Kidney (tissue), 14 donors: ENCODE results near the gene LRRN4CL. TPM values are rescaled to one million over a fixed set of nuclear protein-coding genes. Genes with fewer than 3 reads are reported as not detected.

Source experiments
- DNase-seq, 5 donors: peaks; one replicate each; pipeline ENCODE4 v3.0.0-alpha.2; 2013 to 2020
- FAIRE-seq: peaks from 2 replicates; lab custom pipeline; 2012; peaks lifted over from hg19 to GRCh38; lab: Jason Lieb, UNC
- H3K27ac ChIP-seq, 2 donors: one replicate each; pipeline ENCODE4 v1.7.0; 2013; ENCODE audit warnings: low read depth in 2 of 2, low read length in 2 of 2, inconsistent platforms in 1 of 2
- H3K27me3 ChIP-seq: one replicate; pipeline ENCODE4 v1.7.1; 2013; ENCODE audit warnings: low read length, inconsistent platforms; ENCODE audit not compliant: control insufficient read depth, insufficient read depth
- H3K36me3 ChIP-seq, 3 donors: one replicate each; pipeline versions ENCODE4 v1.7.0 to v1.7.1; 2013; ENCODE audit warnings: low read length in 3 of 3, control low read depth in 1 of 3, inconsistent platforms in 1 of 3; ENCODE audit not compliant: insufficient read depth in 3 of 3, control insufficient read depth in 2 of 3
- H3K4me1 ChIP-seq, 3 donors: one replicate each; pipeline versions ENCODE4 v1.7.0 to v1.7.1; 2013; ENCODE audit warnings: low read length in 3 of 3, inconsistent platforms in 1 of 3, low read depth in 1 of 3; ENCODE audit not compliant: control insufficient read depth in 2 of 3, insufficient read depth in 2 of 3
- H3K4me3 ChIP-seq, 3 donors: one replicate each; pipeline versions ENCODE4 v1.7.0 to v1.8.1; 2013; ENCODE audit warnings: low read length in 3 of 3, control low read depth in 1 of 3, inconsistent platforms in 1 of 3
- H3K9ac ChIP-seq, 3 donors: one replicate each; pipeline versions ENCODE4 v1.7.0 to v1.7.1; 2013; ENCODE audit warnings: low read length in 3 of 3, control low read depth in 1 of 3, inconsistent platforms in 1 of 3
- H3K9me3 ChIP-seq, 3 donors: one replicate each; pipeline versions ENCODE4 v1.7.0 to v1.7.1; 2013; ENCODE audit warnings: low read length in 3 of 3, control low read depth in 1 of 3, inconsistent platforms in 1 of 3; ENCODE audit not compliant: control insufficient read depth in 2 of 3, insufficient read depth in 1 of 3
- intact Hi-C: fragments of 100-400 bp; cut with DNase I; formaldehyde crosslinking; loops from one replicate; pipeline ENCODE4 v1.11.1; 2022
- polyA plus RNA-seq: library from polyadenylated mRNA; stranded (reverse); fragments of 350-450 nt; fragmentation: Illumina TruSeq; extraction: RNeasy Lipid Tissue Mini Kit (QIAGEN cat#74804); gene quantifications from one replicate; pipeline ENCODE4 v1.2.3, GENCODE V29; 2014; ENCODE audit warnings: low read depth, low replicate concordance; ENCODE audit not compliant: insufficient read depth
- total RNA-seq: library from RNA; stranded (reverse); fragmentation: NEBNext Ultra II Directional; extraction: Animal tissue kit (Norgen Biotek cat#: 25700); gene quantifications from one replicate; pipeline ENCODE4 v1.2.1, GENCODE V29; 2021
- TF ChIP-seq, protein P1 (sequence below): IDR thresholded peaks from 3 replicates; pipeline ENCODE4 v1.5.1; 2012; ENCODE audit warnings: mild to moderate bottlenecking, moderate library complexity, borderline replicate concordance; ENCODE audit not compliant: insufficient read depth; ENCODE audit errors: extremely low read depth
- donor health status: control.
- donor health status: control.
- donor health status: control.
- donor health status: control.
- donor health status: control.
- donor health status: DM: yes; HTN: yes; CAD: no.
- donor health status: Normal renal cell carcinoma (clear cell type).

The LRRN4CL gene
- total and polyA plus RNA-seq, 2 donors from 2014 or later = 0.58 to 1.2 TPM

DNA sequence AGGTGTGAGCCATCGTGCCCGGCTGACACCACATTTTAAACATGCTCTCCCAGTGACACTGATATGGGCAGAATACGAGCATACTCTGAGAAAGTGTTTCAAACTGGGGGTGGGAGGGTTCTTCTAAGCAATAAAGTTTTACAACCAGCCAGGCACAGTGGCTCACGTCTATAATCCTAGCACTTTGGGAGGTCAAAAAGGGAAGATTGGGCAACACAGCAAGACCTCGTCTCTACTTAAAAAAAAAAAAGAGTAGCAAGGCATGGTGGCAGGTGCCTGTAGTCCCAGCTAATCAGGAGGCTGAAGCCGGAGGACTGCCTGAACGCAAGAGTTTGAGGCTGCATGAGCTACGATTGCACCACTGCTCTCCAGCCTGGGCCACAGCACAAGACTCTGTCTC is 45.1 kb downstream of the LRRN4CL start:
- intact Hi-C loops = no loop called here
- FAIRE-seq (no peak), DNase-seq (no peak)
- Histone ChIP-seq H3K27ac (no peak overlapping the region), H3K4me1 (peaks cover 0 to 13% (median 2%) of the 10 kb centered on the region in 3 donors), H3K4me3 (no peak overlapping the region), H3K36me3 (peaks cover 0 to 29% (median 2%) of the 10 kb centered on the region in 3 donors), H3K27me3 (no peaks in the 10 kb centered on the region), H3K9ac (no peak overlapping the region), H3K9me3 (no peaks in the 10 kb centered on the region)
- TF ChIP-seq, protein P1, sequence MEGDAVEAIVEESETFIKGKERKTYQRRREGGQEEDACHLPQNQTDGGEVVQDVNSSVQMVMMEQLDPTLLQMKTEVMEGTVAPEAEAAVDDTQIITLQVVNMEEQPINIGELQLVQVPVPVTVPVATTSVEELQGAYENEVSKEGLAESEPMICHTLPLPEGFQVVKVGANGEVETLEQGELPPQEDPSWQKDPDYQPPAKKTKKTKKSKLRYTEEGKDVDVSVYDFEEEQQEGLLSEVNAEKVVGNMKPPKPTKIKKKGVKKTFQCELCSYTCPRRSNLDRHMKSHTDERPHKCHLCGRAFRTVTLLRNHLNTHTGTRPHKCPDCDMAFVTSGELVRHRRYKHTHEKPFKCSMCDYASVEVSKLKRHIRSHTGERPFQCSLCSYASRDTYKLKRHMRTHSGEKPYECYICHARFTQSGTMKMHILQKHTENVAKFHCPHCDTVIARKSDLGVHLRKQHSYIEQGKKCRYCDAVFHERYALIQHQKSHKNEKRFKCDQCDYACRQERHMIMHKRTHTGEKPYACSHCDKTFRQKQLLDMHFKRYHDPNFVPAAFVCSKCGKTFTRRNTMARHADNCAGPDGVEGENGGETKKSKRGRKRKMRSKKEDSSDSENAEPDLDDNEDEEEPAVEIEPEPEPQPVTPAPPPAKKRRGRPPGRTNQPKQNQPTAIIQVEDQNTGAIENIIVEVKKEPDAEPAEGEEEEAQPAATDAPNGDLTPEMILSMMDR = no peak

Other genes with a start within 250 kb of the LRRN4CL start
- gene AHNAK, start 142.7 kb downstream of the LRRN4CL start, total RNA-seq = 700 TPM
- 36.6 TPM for gene AHNAK, start 142.7 kb downstream of the LRRN4CL start, polyA plus RNA-seq
- 1,136 TPM for gene EEF1G, start 115.6 kb downstream of the LRRN4CL start, total RNA-seq
- gene EEF1G, start 115.6 kb downstream of the LRRN4CL start, polyA plus RNA-seq = 1,809 TPM
- gene TUT1, start 98.0 kb downstream of the LRRN4CL start, total RNA-seq = 29.5 TPM
- gene TUT1, start 98.0 kb downstream of the LRRN4CL start, polyA plus RNA-seq = 18.7 TPM
- gene MTA2, start 87.7 kb downstream of the LRRN4CL start, total RNA-seq = 71.8 TPM
- gene MTA2, start 87.7 kb downstream of the LRRN4CL start, polyA plus RNA-seq = 34.4 TPM
- gene EML3, start 76.8 kb downstream of the LRRN4CL start, total RNA-seq = 83.3 TPM
- gene EML3, start 76.8 kb downstream of the LRRN4CL start, polyA plus RNA-seq = 35.0 TPM
- gene ROM1, start 76.3 kb downstream of the LRRN4CL start, total RNA-seq = 7.9 TPM
- 11.1 TPM for gene ROM1, start 76.3 kb downstream of the LRRN4CL start, polyA plus RNA-seq
- gene B3GAT3, start 67.5 kb downstream of the LRRN4CL start, total RNA-seq = 50.6 TPM
- gene B3GAT3, start 67.5 kb downstream of the LRRN4CL start, polyA plus RNA-seq = 66.2 TPM
- 309 TPM for gene GANAB, start 42.9 kb downstream of the LRRN4CL start, total RNA-seq
- gene GANAB, start 42.9 kb downstream of the LRRN4CL start, polyA plus RNA-seq = 110 TPM
- 21.2 TPM for gene INTS5, start 36.2 kb downstream of the LRRN4CL start, total RNA-seq
- gene INTS5, start 36.2 kb downstream of the LRRN4CL start, polyA plus RNA-seq = 11.2 TPM
- 44.5 TPM for gene C11orf98, start 24.3 kb downstream of the LRRN4CL start, total RNA-seq
- gene C11orf98, start 24.3 kb downstream of the LRRN4CL start, polyA plus RNA-seq = 138 TPM
- gene CSKMT, start 24.2 kb downstream of the LRRN4CL start, total RNA-seq = 12.1 TPM
- 8.2 TPM for gene CSKMT, start 24.2 kb downstream of the LRRN4CL start, polyA plus RNA-seq
- gene UQCC3, start 17.9 kb downstream of the LRRN4CL start, total RNA-seq = 7.6 TPM
- 24.8 TPM for gene UQCC3, start 17.9 kb downstream of the LRRN4CL start, polyA plus RNA-seq
- 7.9 TPM for gene LBHD1, start 17.3 kb downstream of the LRRN4CL start, total RNA-seq
- 5.3 TPM for gene LBHD1, start 17.3 kb downstream of the LRRN4CL start, polyA plus RNA-seq
- 89.2 TPM for gene UBXN1, start 10.5 kb downstream of the LRRN4CL start, total RNA-seq
- 139 TPM for gene UBXN1, start 10.5 kb downstream of the LRRN4CL start, polyA plus RNA-seq
- gene BSCL2, start 17.9 kb upstream of the LRRN4CL start, total RNA-seq = 93.2 TPM
- gene BSCL2, start 17.9 kb upstream of the LRRN4CL start, polyA plus RNA-seq = 249 TPM
- gene GNG3, start 18.1 kb upstream of the LRRN4CL start, total RNA-seq = not detected
- gene GNG3, start 18.1 kb upstream of the LRRN4CL start, polyA plus RNA-seq = 1.1 TPM
- gene HNRNPUL2, start 37.9 kb upstream of the LRRN4CL start, total RNA-seq = 49.0 TPM
- gene HNRNPUL2, start 37.9 kb upstream of the LRRN4CL start, polyA plus RNA-seq = 37.1 TPM
- 24.8 TPM for gene TTC9C, start 39.0 kb upstream of the LRRN4CL start, total RNA-seq
- 39.2 TPM for gene TTC9C, start 39.0 kb upstream of the LRRN4CL start, polyA plus RNA-seq
- gene ZBTB3, start 64.6 kb upstream of the LRRN4CL start, total RNA-seq = 15.0 TPM
- 4.8 TPM for gene ZBTB3, start 64.6 kb upstream of the LRRN4CL start, polyA plus RNA-seq
- 66.0 TPM for gene POLR2G, start 72.0 kb upstream of the LRRN4CL start, total RNA-seq
- 143 TPM for gene POLR2G, start 72.0 kb upstream of the LRRN4CL start, polyA plus RNA-seq
- 27.1 TPM for gene TAF6L, start 81.9 kb upstream of the LRRN4CL start, total RNA-seq
- gene TAF6L, start 81.9 kb upstream of the LRRN4CL start, polyA plus RNA-seq = 19.3 TPM
- 57.1 TPM for gene TMEM179B, start 97.9 kb upstream of the LRRN4CL start, total RNA-seq
- gene TMEM179B, start 97.9 kb upstream of the LRRN4CL start, polyA plus RNA-seq = 105 TPM
- gene TMEM223, start 102.5 kb upstream of the LRRN4CL start, total RNA-seq = 16.5 TPM
- gene TMEM223, start 102.5 kb upstream of the LRRN4CL start, polyA plus RNA-seq = 34.9 TPM
- 83.8 TPM for gene NXF1, start 115.9 kb upstream of the LRRN4CL start, total RNA-seq
- gene NXF1, start 115.9 kb upstream of the LRRN4CL start, polyA plus RNA-seq = 70.7 TPM
- 39.6 TPM for gene STX5, start 142.5 kb upstream of the LRRN4CL start, total RNA-seq
- 44.6 TPM for gene STX5, start 142.5 kb upstream of the LRRN4CL start, polyA plus RNA-seq
- not detected for gene TEX54, start 143.3 kb upstream of the LRRN4CL start, total RNA-seq
- gene TEX54, start 143.3 kb upstream of the LRRN4CL start, polyA plus RNA-seq = not detected
- gene WDR74, start 150.1 kb upstream of the LRRN4CL start, total RNA-seq = 48.9 TPM
- 38.5 TPM for gene WDR74, start 150.1 kb upstream of the LRRN4CL start, polyA plus RNA-seq
- 203 TPM for gene SLC3A2, start 191.4 kb upstream of the LRRN4CL start, total RNA-seq
- 299 TPM for gene SLC3A2, start 191.4 kb upstream of the LRRN4CL start, polyA plus RNA-seq
- 0.44 TPM for gene CHRM1, start 231.8 kb upstream of the LRRN4CL start, total RNA-seq
- 0.22 TPM for gene CHRM1, start 231.8 kb upstream of the LRRN4CL start, polyA plus RNA-seq